ENCODE results near the gene ARHGAP6.

DNA sequence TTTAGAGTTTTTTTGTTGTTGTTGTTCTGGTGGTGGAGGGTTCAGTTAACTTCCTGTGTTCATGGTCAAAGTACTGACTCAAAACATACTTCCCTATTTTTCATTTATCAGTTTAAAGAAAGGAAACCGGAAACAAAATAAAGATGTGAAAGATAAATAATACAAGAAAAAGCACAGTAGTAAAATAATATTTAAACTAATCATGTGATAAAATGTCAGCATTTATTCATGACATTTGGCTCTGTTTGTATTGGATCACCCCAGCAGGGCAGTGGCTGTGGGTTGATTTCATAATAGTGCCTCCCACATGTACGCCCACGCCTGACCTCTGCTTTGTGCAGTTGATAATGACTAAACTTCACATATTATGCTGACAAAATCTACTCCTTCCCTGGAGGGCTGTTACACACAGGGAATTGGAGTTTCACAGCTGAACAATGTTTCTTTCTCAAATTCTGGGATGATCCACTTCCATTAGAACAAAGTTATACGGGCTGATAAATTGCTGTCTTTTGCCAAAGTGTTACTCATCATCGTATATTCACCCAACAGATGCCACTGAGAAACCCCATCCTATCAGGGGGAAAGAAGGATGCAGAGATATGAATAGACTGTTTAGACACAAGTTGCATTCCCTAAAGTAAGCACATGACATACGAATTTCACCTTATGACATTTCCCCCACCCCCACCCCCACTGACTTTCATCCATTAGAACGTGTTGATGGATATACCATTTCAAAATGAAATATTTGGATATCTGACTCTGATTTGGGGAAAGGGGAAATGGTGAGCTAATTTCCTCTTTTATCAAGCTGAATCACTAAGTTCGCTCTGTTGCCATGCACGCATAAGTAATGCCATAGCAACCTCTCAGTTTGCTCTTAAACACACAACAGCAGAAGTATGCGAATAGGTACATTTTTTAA lies 324.2 kb downstream of the ARHGAP6 start:
- TF ChIP-seq, protein P1, sequence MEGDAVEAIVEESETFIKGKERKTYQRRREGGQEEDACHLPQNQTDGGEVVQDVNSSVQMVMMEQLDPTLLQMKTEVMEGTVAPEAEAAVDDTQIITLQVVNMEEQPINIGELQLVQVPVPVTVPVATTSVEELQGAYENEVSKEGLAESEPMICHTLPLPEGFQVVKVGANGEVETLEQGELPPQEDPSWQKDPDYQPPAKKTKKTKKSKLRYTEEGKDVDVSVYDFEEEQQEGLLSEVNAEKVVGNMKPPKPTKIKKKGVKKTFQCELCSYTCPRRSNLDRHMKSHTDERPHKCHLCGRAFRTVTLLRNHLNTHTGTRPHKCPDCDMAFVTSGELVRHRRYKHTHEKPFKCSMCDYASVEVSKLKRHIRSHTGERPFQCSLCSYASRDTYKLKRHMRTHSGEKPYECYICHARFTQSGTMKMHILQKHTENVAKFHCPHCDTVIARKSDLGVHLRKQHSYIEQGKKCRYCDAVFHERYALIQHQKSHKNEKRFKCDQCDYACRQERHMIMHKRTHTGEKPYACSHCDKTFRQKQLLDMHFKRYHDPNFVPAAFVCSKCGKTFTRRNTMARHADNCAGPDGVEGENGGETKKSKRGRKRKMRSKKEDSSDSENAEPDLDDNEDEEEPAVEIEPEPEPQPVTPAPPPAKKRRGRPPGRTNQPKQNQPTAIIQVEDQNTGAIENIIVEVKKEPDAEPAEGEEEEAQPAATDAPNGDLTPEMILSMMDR (IDR thresholded peaks at IDR 0.05; ENCODE audit: insufficient read depth, low read length), result no peak
- TF ChIP-seq SPI1 (IDR thresholded peaks at IDR 0.05; ENCODE audit: borderline replicate concordance, low read depth) (peak; percentile 69; the same call in 1 of the 2 replicates), POLR2AphosphoS5 (IDR thresholded peaks at IDR 0.05; ENCODE audit: low read depth) (peak; percentile 24; the same call in 1 of the 2 replicates)
- TF ChIP-seq, protein P2, sequence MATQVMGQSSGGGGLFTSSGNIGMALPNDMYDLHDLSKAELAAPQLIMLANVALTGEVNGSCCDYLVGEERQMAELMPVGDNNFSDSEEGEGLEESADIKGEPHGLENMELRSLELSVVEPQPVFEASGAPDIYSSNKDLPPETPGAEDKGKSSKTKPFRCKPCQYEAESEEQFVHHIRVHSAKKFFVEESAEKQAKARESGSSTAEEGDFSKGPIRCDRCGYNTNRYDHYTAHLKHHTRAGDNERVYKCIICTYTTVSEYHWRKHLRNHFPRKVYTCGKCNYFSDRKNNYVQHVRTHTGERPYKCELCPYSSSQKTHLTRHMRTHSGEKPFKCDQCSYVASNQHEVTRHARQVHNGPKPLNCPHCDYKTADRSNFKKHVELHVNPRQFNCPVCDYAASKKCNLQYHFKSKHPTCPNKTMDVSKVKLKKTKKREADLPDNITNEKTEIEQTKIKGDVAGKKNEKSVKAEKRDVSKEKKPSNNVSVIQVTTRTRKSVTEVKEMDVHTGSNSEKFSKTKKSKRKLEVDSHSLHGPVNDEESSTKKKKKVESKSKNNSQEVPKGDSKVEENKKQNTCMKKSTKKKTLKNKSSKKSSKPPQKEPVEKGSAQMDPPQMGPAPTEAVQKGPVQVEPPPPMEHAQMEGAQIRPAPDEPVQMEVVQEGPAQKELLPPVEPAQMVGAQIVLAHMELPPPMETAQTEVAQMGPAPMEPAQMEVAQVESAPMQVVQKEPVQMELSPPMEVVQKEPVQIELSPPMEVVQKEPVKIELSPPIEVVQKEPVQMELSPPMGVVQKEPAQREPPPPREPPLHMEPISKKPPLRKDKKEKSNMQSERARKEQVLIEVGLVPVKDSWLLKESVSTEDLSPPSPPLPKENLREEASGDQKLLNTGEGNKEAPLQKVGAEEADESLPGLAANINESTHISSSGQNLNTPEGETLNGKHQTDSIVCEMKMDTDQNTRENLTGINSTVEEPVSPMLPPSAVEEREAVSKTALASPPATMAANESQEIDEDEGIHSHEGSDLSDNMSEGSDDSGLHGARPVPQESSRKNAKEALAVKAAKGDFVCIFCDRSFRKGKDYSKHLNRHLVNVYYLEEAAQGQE (IDR thresholded peaks at IDR 0.05; ENCODE audit: insufficient replicate concordance, low read depth), result no peak

Measured in HL-60 (cell line).